ENCODE measurements around the gene CSRP1.
"Not testable (repeated sequence)": the region's sequence is repeated elsewhere in the genome, so short reads cannot be mapped to it uniquely, and the experiment has no call there.

The CSRP1 gene

GRCh38 chr1:201506557-201507359 lies at the start of gene CSRP1:
Gene CSRP1, minus strand, starts transcription at chr1:201507123. Its CDS starts 10,820 bp downstream, at chr1:201496303.
- peak; percentile 58 for DNase-seq (ENCODE audit: low read depth)

GRCh38 chr1:201555593-201555945 lies 48.6 kb upstream of the CSRP1 start:
- DNase-seq (ENCODE audit: low read depth), result no peak

GRCh38 chr1:201554789-201555592 lies 48.1 kb upstream of the CSRP1 start:
- no peak for DNase-seq (ENCODE audit: low read depth)

GRCh38 chr1:201554190-201554600 lies 47.3 kb upstream of the CSRP1 start:
- no peak for DNase-seq (ENCODE audit: low read depth)

- DNase-seq (ENCODE audit: low read depth), result no peak
Observed at GRCh38 chr1:201553496-201554189, 46.7 kb upstream of the CSRP1 start.

- no peak for DNase-seq (ENCODE audit: low read depth)
Observed at GRCh38 chr1:201552941-201553351, 46.0 kb upstream of the CSRP1 start.

GRCh38 chr1:201551877-201552731 lies 45.2 kb upstream of the CSRP1 start:
- DNase-seq (ENCODE audit: low read depth), result no peak

GRCh38 chr1:201551096-201551495 lies 44.2 kb upstream of the CSRP1 start:
- no peak for DNase-seq (ENCODE audit: low read depth)

GRCh38 chr1:201549522-201549921 lies 42.6 kb upstream of the CSRP1 start:
- not testable (repeated sequence) for DNase-seq (ENCODE audit: low read depth)

- DNase-seq (ENCODE audit: low read depth), result no peak
Observed at GRCh38 chr1:201545851-201546492, 39.0 kb upstream of the CSRP1 start.

- no peak for DNase-seq (ENCODE audit: low read depth)
Observed at GRCh38 chr1:201544710-201545109, 37.8 kb upstream of the CSRP1 start.

GRCh38 chr1:201543871-201544642 lies 37.1 kb upstream of the CSRP1 start:
- DNase-seq (ENCODE audit: low read depth), result no peak

GRCh38 chr1:201542309-201543035 lies 35.5 kb upstream of the CSRP1 start:
- no peak for DNase-seq (ENCODE audit: low read depth)

- DNase-seq (ENCODE audit: low read depth), result no peak
Observed at GRCh38 chr1:201540846-201541735, 34.2 kb upstream of the CSRP1 start.

GRCh38 chr1:201539561-201540431 lies 32.9 kb upstream of the CSRP1 start:
- no peak for DNase-seq (ENCODE audit: low read depth)

- no peak for DNase-seq (ENCODE audit: low read depth)
Observed at GRCh38 chr1:201538612-201539551, 32.0 kb upstream of the CSRP1 start, which contains the start of gene NAV1. Gene NAV1, plus strand, starts transcription at chr1:201539127. Its CDS starts 83,758 bp downstream, at chr1:201622885.

Measured in stimulated activated CD8-positive, alpha-beta memory T cell treated with anti-CD3 and anti-CD28 coated beads, Interleukin-15, amount 100 ng/mL, for 24 hours (primary cell).